GM23338 (cell line): ENCODE data around the gene IGSF11. TPM values are rescaled to one million over a fixed set of nuclear protein-coding genes. Genes with fewer than 3 reads are reported as not detected.

ENCODE experiments used
- ATAC-seq: fragments of 200-7000 bp; cut with Tn5 transposase; 3 replicates; pipeline ENCODE4 v1.9.1; 2020
- DNase-seq: peaks from one replicate; pipeline ENCODE4 v3.0.0-alpha.2; 2015; ENCODE audit warnings: low spot score
- H2AFZ ChIP-seq: fragments of 200-600 bp; sonication (generic); 2 replicates; pipeline ENCODE4 v1.8.0; 2016; ENCODE audit warnings: antibody characterized with exemption, mild to moderate bottlenecking, moderate library complexity
- H3F3A ChIP-seq: fragments of 200-600 bp; sonication (generic); replicated peaks from 2 replicates; pipeline ENCODE4 v1.8.0; 2017; ENCODE audit warnings: antibody characterized with exemption, mixed run types, low read depth
- H3K27ac ChIP-seq: fragments of 200-600 bp; sonication (generic); 2 replicates; pipeline ENCODE4 v1.6.1; 2016; ENCODE audit warnings: low read depth
- H3K27me3 ChIP-seq: fragments of 200-600 bp; sonication (generic); 2 replicates; pipeline ENCODE4 v1.8.0; 2016; ENCODE audit warnings: mild to moderate bottlenecking, mixed run types, moderate library complexity; ENCODE audit not compliant: insufficient read depth
- H3K36me3 ChIP-seq: fragments of 200-600 bp; sonication (generic); 2 replicates; pipeline ENCODE4 v1.8.0; 2016; ENCODE audit warnings: mild to moderate bottlenecking; ENCODE audit not compliant: insufficient read depth
- H3K4me1 ChIP-seq: fragments of 200-600 bp; sonication (generic); 2 replicates; pipeline ENCODE4 v1.8.0; 2016; ENCODE audit warnings: mild to moderate bottlenecking, moderate library complexity; ENCODE audit not compliant: insufficient read depth
- H3K4me2 ChIP-seq: fragments of 200-600 bp; sonication (generic); 2 replicates; pipeline ENCODE4 v1.7.1; 2017; ENCODE audit warnings: mixed run types
- H3K4me3 ChIP-seq: fragments of 200-600 bp; sonication (generic); 2 replicates; pipeline ENCODE4 v1.6.1; 2016; ENCODE audit warnings: mixed run types
- H3K79me2 ChIP-seq: fragments of 200-600 bp; sonication (generic); replicated peaks from 2 replicates; pipeline ENCODE4 v1.8.0; 2017; ENCODE audit warnings: mild to moderate bottlenecking; ENCODE audit not compliant: insufficient read depth
- H3K9me2 ChIP-seq: fragments of 200-600 bp; sonication (generic); 2 replicates; pipeline ENCODE4 v1.8.0; 2017; ENCODE audit not compliant: insufficient read depth
- H4K20me1 ChIP-seq: fragments of 200-600 bp; sonication (generic); replicated peaks from 2 replicates; pipeline ENCODE4 v1.8.0; 2017; ENCODE audit warnings: mild to moderate bottlenecking; ENCODE audit not compliant: insufficient read depth
- H3K27ac Mint-ChIP-seq: 2 replicates; pipeline ENCODE4 v1.8.0; 2020; ENCODE audit warnings: inconsistent platforms, mild to moderate bottlenecking, moderate library complexity, mixed read lengths
- H3K27me3 Mint-ChIP-seq: 3 replicates; pipeline ENCODE4 v1.8.0; 2022; ENCODE audit warnings: low read depth, mild to moderate bottlenecking, moderate library complexity, mixed read lengths, inconsistent platforms; ENCODE audit not compliant: insufficient read depth, poor library complexity
- H3K36me3 Mint-ChIP-seq: 3 replicates; pipeline ENCODE4 v1.8.0; 2021; ENCODE audit warnings: low read depth, mild to moderate bottlenecking, inconsistent platforms, moderate library complexity, mixed read lengths
- H3K4me1 Mint-ChIP-seq: 3 replicates; pipeline ENCODE4 v1.8.0; 2020; ENCODE audit warnings: mild to moderate bottlenecking, inconsistent platforms, mixed read lengths
- H3K4me3 Mint-ChIP-seq: 3 replicates; pipeline ENCODE4 v1.8.0; 2021; ENCODE audit warnings: moderate library complexity, mild to moderate bottlenecking, inconsistent platforms, mixed read lengths
- H3K9me3 Mint-ChIP-seq: 3 replicates; pipeline ENCODE4 v1.8.0; 2020; ENCODE audit warnings: moderate library complexity, mild to moderate bottlenecking, inconsistent platforms, mixed read lengths
- CREB1 ChIP-seq: fragments of 250-450 bp; sonication (Bioruptor Pico); IDR thresholded peaks from 2 replicates; pipeline ENCODE4 v1.5.0; 2020; ENCODE audit warnings: low read depth, mild to moderate bottlenecking, moderate library complexity
- CTCF ChIP-seq, 2 experiments: fragments of 200-600 bp in 1 of 2; sonication (generic) in 1 of 2; conservative IDR thresholded peaks; 2 replicates each; pipeline versions ENCODE4 v1.5.1 to v1.6.1; 2016 to 2017; ENCODE audit warnings: antibody characterized with exemption in 2 of 2, low read depth in 2 of 2, mild to moderate bottlenecking in 2 of 2, moderate library complexity in 1 of 2
- ETS1 ChIP-seq: IDR thresholded peaks from 2 replicates; pipeline ENCODE4 v1.6.1; 2016; ENCODE audit warnings: antibody characterized with exemption
- EZH2 ChIP-seq: fragments of 200-600 bp; sonication (generic); IDR thresholded peaks from one replicate; pipeline ENCODE4 v1.8.0; 2017; ENCODE audit warnings: antibody characterized with exemption, mild to moderate bottlenecking, low read depth; ENCODE audit not compliant: unreplicated experiment
- EZH2phosphoT487 ChIP-seq: fragments of 200-600 bp; sonication (generic); IDR thresholded peaks from one replicate; pipeline ENCODE4 v1.8.1; 2018; ENCODE audit warnings: antibody characterized with exemption; ENCODE audit not compliant: unreplicated experiment
- JUNB ChIP-seq: IDR thresholded peaks from one replicate; pipeline ENCODE4 v1.6.1; 2016; ENCODE audit warnings: antibody characterized with exemption; ENCODE audit not compliant: unreplicated experiment
- NANOG ChIP-seq: IDR thresholded peaks from 2 replicates; pipeline ENCODE4 v1.6.1; 2016; ENCODE audit warnings: antibody characterized with exemption, borderline replicate concordance
- POLR2AphosphoS5 ChIP-seq: IDR thresholded peaks from 2 replicates; pipeline ENCODE4 v1.6.1; 2016; ENCODE audit warnings: antibody characterized with exemption, low read depth
- REST ChIP-seq: IDR thresholded peaks from one replicate; pipeline ENCODE4 v1.6.1; 2018; ENCODE audit warnings: antibody characterized with exemption; ENCODE audit not compliant: unreplicated experiment
- STAT1 ChIP-seq: IDR thresholded peaks from one replicate; pipeline ENCODE4 v1.6.1; 2016; ENCODE audit warnings: antibody characterized with exemption; ENCODE audit not compliant: unreplicated experiment
- ZNF114 ChIP-seq: fragments of 250-450 bp; sonication (Bioruptor Pico); IDR thresholded peaks from 2 replicates; pipeline ENCODE4 v1.5.0; 2020; ENCODE audit warnings: mild to moderate bottlenecking, moderate library complexity
- ZNF331 ChIP-seq: fragments of 250-450 bp; sonication (Bioruptor Pico); IDR thresholded peaks from 2 replicates; pipeline ENCODE4 v1.5.0; 2020; ENCODE audit warnings: low read depth, mild to moderate bottlenecking, moderate library complexity
- ZNF462 ChIP-seq: fragments of 250-450 bp; sonication (Bioruptor Pico); IDR thresholded peaks from 2 replicates; pipeline ENCODE4 v1.5.0; 2020; ENCODE audit warnings: mild to moderate bottlenecking, moderate library complexity
- polyA plus RNA-seq: library from polyadenylated mRNA; unstranded; fragments of >200 nt; fragmentation: Nextera tagmentation; extraction: Ambion mirVana; gene quantifications from 2 replicates; pipeline ENCODE4 v1.2.1, GENCODE V29; 2016
- total RNA-seq: library from RNA; depleted of rRNA; stranded (reverse); fragments of >200 nt; shearing (Covaris generic); gene quantifications from 2 replicates; pipeline ENCODE4 v1.2.3, GENCODE V29; 2014

IGSF11 gene
- total and polyA plus RNA-seq, 2 experiments from 2014 or later, result 0.68 to 1.8 TPM

GRCh38 chr3:118859950-118860349, 174.7 kb downstream of the IGSF11 start:
- H3K27ac ChIP-seq, result no peak overlapping the region
- Mint-ChIP-seq H3K36me3 (peaks cover 8% of the 10 kb centered on the region), H3K4me1 (no peaks in the 10 kb centered on the region), H3K27me3 (peaks cover 2% of the 10 kb centered on the region), H3K4me3 (no peak overlapping the region), H3K9me3 (peaks cover 31% of the 10 kb centered on the region), H3K27ac (no peak overlapping the region)
- H4K20me1 ChIP-seq, result no peaks in the 10 kb centered on the region
- peaks cover 5% of the 10 kb centered on the region; the same call in 1 of the 2 replicates for H3K36me3 ChIP-seq
- no peaks in the 10 kb centered on the region for H3K79me2 ChIP-seq
- H3K4me3 ChIP-seq, result no peak overlapping the region
- H3K4me2 ChIP-seq, result no peak overlapping the region
- H3K9me2 ChIP-seq, result peaks cover 11% of the 10 kb centered on the region; the same call in 1 of the 2 replicates
- no peak overlapping the region for H2AFZ ChIP-seq
- H3K27me3 ChIP-seq, result no peaks in the 10 kb centered on the region
- DNase-seq, result no peak
- H3K4me1 ChIP-seq, result no peaks in the 10 kb centered on the region
- TF ChIP-seq ZNF331, result no peak
- no peak for TF ChIP-seq REST
- no peak for TF ChIP-seq CREB1 (CRISPR knock-in tag)
- TF ChIP-seq STAT1, result no peak
- no peak for TF ChIP-seq EZH2phosphoT487
- TF ChIP-seq POLR2AphosphoS5, result no peak
- no peak for TF ChIP-seq EZH2
- no peak for TF ChIP-seq JUNB
- TF ChIP-seq NANOG, result no peak
- TF ChIP-seq ETS1, result no peak
- no peak for TF ChIP-seq ZNF114 (CRISPR knock-in tag)
- no peak for TF ChIP-seq ZNF462 (CRISPR knock-in tag)
- no peak for TF ChIP-seq CTCF (conservative IDR thresholded peaks at IDR 0.05; ENCODE audit: low read depth in 2 of 2)
- H3F3A ChIP-seq, result no peaks in the 10 kb centered on the region
- ATAC-seq, result no peak
